Nasal cavity respiratory epithelium epithelial cell of viscerocranial mucosa (primary cell): Measurements from ENCODE around the gene DNAJB11. TPM values are rescaled to one million over a fixed set of nuclear protein-coding genes. Genes with fewer than 3 reads are reported as not detected.

ENCODE experiments used
- total RNA-seq: library from RNA; depleted of rRNA; stranded (reverse); fragments of >200 nt; gene quantifications from 2 replicates; pipeline ENCODE4 v1.2.3, GENCODE V29; 2014

The DNAJB11 gene
- 56.5 and 117 TPM in 2 replicates for total RNA-seq

GRCh38 chr3:186570096-186570940 lies at the start of gene DNAJB11:
DNAJB11 (plus strand) TSS chr3:186570720; CDS start chr3:186570898, 178 bp downstream.

DNA sequence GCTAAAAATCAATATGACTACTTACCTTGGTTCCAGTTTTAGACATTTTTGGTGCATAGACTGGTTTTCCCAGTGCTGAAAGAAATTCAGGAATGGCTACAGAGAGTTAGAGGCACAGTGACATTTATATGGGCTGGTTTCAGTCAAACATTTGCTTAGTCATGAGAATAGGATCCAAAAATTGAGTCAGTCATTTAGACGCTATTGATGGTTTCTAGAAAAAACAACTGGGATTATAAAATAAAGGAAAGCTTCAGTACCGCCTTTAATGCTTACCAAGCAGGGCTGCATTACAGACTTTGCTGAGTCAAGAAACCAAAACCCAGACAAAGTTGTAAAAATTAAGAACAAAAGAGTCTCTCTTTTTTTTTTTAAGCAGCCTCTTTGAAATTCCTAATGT lies 26.2 kb upstream of the DNAJB11 start, which contains the start of gene CRYGS:
TSS of gene CRYGS (minus strand) at position 100 of the 400 bp plus-strand sequence. CDS start at position 46, 54 bp downstream.

DNA sequence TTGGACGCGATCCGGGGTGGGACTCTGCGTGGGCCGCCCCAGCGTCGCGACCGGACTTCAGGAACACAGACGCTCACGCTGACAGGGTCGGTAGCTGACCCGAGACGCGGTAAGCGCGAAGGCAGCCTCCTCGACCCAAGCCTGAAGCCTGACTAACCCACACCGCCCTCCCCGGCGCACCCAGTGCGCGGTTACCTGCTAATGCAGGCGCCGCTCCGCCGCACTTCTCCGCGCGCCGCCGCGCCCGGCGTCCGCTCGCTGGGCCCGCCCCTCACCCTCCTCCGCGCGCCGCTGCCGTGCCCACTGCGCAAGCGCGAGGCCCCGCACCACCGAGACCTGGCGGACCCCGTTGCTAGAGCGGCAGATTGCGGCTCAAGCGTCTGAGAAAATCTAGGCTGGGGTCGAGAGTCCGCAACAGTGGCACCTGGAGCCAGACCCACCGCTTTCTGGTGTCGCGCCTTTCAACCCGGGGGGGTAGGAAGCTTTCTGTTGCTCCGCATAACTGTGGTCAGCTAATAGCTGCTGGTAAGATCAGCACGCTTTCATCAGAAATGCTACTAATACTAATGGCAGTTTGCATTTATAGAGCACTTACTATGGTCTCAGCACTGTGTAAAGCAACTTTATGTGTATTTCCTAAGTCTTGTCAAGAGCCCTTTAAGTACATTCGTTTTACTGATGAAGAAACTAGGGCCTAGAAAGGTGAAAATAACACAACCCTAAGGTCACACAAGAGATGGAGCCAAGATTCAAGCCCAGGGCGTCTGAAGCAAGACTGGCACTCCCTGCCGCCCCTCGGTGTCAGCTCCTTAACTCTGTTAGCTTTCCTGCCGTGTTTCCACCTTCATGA lies 3.2 kb upstream of the DNAJB11 start, which contains the start of gene TBCCD1:
TSS of gene TBCCD1 (minus strand) at position 268 of the 850 bp plus-strand sequence. CDS start 3,010 bp downstream, outside the sequence.

DNA sequence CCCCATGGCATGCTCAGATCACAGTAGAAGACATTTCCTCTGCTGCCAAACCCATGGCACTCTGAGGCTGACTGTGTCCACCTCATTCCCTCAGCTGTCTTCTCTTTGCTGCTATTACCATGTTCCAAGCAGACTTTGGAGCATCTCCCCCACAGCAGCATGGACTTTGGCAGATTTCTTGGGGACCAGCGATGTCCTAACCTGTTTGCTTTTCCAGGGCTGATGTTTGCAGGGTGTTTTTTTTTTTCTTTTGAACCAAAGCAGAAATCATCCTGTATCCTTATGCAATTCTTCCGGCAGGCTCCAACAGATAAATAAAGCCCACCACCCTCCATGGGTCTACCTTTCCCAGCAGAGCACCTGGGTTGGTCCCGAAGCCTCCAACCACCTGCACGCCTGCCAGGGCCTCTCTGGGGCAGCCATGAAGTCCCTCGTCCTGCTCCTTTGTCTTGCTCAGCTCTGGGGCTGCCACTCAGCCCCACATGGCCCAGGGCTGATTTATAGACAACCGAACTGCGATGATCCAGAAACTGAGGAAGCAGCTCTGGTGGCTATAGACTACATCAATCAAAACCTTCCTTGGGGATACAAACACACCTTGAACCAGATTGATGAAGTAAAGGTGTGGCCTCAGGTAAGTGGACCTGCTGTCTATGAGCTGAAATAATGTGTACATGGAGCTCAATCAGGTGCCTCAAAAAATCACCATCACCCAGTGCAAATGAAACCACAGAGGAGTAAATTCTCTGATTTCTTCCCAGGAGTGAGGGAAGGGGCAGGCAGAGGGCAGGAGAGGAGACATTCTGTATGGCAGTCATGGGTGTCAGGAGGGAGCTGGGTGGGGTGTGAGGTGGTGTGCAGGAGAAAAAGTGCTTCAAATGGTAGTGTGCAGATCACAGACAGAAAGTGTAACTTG lies 42.5 kb downstream of the DNAJB11 start, which contains the start of gene AHSG:
TSS of gene AHSG (plus strand) at position 340 of the 916 bp plus-strand sequence. CDS start at position 422, 82 bp downstream.

Other genes starting within 250 kb of the DNAJB11 start
- gene DGKG, start 208.5 kb upstream of the DNAJB11 start, total RNA-seq, result 0.34 and 0.57 TPM in 2 replicates
- 0.34 and 1.2 TPM in 2 replicates for gene CRYGS, start 26.3 kb upstream of the DNAJB11 start, total RNA-seq
- 15.1 and 21.2 TPM in 2 replicates for gene TBCCD1, start 3.4 kb upstream of the DNAJB11 start, total RNA-seq
- gene AHSG, start 42.3 kb downstream of the DNAJB11 start, total RNA-seq, result not detected in 2 replicates
- not detected in 2 replicates for gene FETUB, start 69.7 kb downstream of the DNAJB11 start, total RNA-seq
- gene HRG, start 95.3 kb downstream of the DNAJB11 start, total RNA-seq, result not detected in 2 replicates
- not detected in 2 replicates for gene KNG1, start 146.6 kb downstream of the DNAJB11 start, total RNA-seq
- 624 TPM in 2 replicates for gene EIF4A2, start 212.9 kb downstream of the DNAJB11 start, total RNA-seq
- 17.1 and 23.9 TPM in 2 replicates for gene RFC4, start 235.8 kb downstream of the DNAJB11 start, total RNA-seq